Measurements from ENCODE around the gene AGTPBP1.

DNA sequence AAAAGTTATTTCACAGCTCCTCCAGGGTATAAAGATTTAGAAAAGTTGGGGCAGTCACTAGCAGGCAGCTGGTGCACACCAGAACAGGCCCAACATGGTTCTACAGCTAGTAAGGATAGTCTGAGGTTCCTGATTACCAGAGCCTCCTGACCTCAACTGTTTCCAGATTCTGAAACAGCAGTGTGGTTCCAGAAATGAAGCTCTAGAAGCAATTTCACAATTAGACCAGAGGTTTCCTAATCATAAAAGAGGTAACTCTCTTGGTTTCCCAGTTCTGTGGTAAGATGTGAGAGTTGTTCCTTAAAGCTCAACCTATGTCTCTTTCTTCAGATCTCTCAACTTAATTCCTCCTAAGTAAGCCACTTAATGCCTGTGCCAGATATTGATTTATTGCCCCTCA lies 11.9 kb downstream of the AGTPBP1 start:
- no peak for TF ChIP-seq EZH2 (optimal IDR thresholded peaks at IDR 0.05; ENCODE audit: low read depth, low read length)
- TF ChIP-seq, protein P1, sequence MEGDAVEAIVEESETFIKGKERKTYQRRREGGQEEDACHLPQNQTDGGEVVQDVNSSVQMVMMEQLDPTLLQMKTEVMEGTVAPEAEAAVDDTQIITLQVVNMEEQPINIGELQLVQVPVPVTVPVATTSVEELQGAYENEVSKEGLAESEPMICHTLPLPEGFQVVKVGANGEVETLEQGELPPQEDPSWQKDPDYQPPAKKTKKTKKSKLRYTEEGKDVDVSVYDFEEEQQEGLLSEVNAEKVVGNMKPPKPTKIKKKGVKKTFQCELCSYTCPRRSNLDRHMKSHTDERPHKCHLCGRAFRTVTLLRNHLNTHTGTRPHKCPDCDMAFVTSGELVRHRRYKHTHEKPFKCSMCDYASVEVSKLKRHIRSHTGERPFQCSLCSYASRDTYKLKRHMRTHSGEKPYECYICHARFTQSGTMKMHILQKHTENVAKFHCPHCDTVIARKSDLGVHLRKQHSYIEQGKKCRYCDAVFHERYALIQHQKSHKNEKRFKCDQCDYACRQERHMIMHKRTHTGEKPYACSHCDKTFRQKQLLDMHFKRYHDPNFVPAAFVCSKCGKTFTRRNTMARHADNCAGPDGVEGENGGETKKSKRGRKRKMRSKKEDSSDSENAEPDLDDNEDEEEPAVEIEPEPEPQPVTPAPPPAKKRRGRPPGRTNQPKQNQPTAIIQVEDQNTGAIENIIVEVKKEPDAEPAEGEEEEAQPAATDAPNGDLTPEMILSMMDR (IDR thresholded peaks at IDR 0.05; ENCODE audit: low read length), result no peak

Data from MM.1S (cell line).